Heart left ventricle (tissue), 16 donors: ENCODE measurements around the gene CLDN14. TPM values are rescaled to one million over a fixed set of nuclear protein-coding genes. Genes with fewer than 3 reads are reported as not detected.

ENCODE experiments used
- ATAC-seq, 4 donors: fragments of 200-7000 bp; cut with Tn5 transposase; one replicate each; pipeline ENCODE4 v1.9.1; 2020 to 2022; ENCODE audit warnings: moderate library complexity in 4 of 4, mild to moderate bottlenecking in 3 of 4, moderate number of reproducible peaks in 1 of 4
- DNase-seq, 5 donors: peaks; one replicate each; pipeline ENCODE4 v3.0.0-alpha.2; 2020
- H3K27ac ChIP-seq, 12 donors: fragments of 200-600 bp; sonication (generic) in 4 of 12; one replicate each; pipeline versions ENCODE4 v1.5.0 to v1.8.0; 2016 to 2022; ENCODE audit warnings: mild to moderate bottlenecking in 2 of 12
- H3K27me3 ChIP-seq, 9 donors: fragments of 200-600 bp; sonication (generic) in 2 of 9; one replicate each; pipeline versions ENCODE4 v1.5.1 to v1.8.0; 2016 to 2022; ENCODE audit warnings: mild to moderate bottlenecking in 3 of 9
- H3K36me3 ChIP-seq, 9 donors: fragments of 200-600 bp; sonication (generic) in 2 of 9; one replicate each; pipeline versions ENCODE4 v1.5.0 to v1.8.0; 2018 to 2022; ENCODE audit warnings: mild to moderate bottlenecking in 2 of 9
- H3K4me1 ChIP-seq, 12 donors: fragments of 200-600 bp; sonication (generic) in 4 of 12; one replicate each; pipeline versions ENCODE4 v1.5.0 to v1.8.0; 2016 to 2022; ENCODE audit warnings: mild to moderate bottlenecking in 3 of 12
- H3K4me3 ChIP-seq, 12 donors: fragments of 200-600 bp; sonication (generic) in 4 of 12; one replicate each; pipeline versions ENCODE4 v1.5.0 to v1.8.0; 2017 to 2022; ENCODE audit warnings: mild to moderate bottlenecking in 9 of 12, moderate library complexity in 4 of 12
- H3K9me3 ChIP-seq, 12 donors: fragments of 200-600 bp; sonication (generic) in 4 of 12; one replicate each; pipeline versions ENCODE4 v1.5.0 to v1.8.0; 2016 to 2022; ENCODE audit warnings: mild to moderate bottlenecking in 1 of 12
- CTCF ChIP-seq, 12 donors: fragments of 200-600 bp; sonication (generic) in 4 of 12; IDR thresholded peaks; one replicate each; pipeline versions ENCODE4 v1.5.0 to v1.8.0; 2018 to 2022; ENCODE audit warnings: antibody characterized with exemption in 12 of 12, mild to moderate bottlenecking in 5 of 12
- POLR2A ChIP-seq, 2 donors: fragments of 450-650 bp; IDR thresholded peaks; one replicate each; pipeline ENCODE4 v1.6.1; 2017; ENCODE audit warnings: antibody characterized with exemption in 2 of 2, mild to moderate bottlenecking in 2 of 2, moderate library complexity in 2 of 2
- WGBS, 4 donors: extraction: QIAGEN DNeasy Blood & Tissue Kit in 2 of 4; methylation state at CpG; one replicate each; pipeline versions ENCODE4 v1.1.5 to v1.1.7; 2013 to 2018; 5-methylcytosine and 5-hydroxymethylcytosine counted together
- intact Hi-C, 10 donors: fragments of 100-400 bp; cut with DNase I; formaldehyde crosslinking; loops; one replicate each; pipeline versions ENCODE4 v1.11.1 to v1.14.2; 2022
- polyA plus RNA-seq, 2 donors: library from polyadenylated mRNA; stranded (reverse); fragments of 200-250 nt; gene quantifications; one replicate each; pipeline ENCODE4 v1.2.3, GENCODE V29; 2013
- total RNA-seq, 9 donors: library from RNA; depleted of rRNA in 2 of 9; stranded (reverse); fragments of >200 nt in 2 of 9; fragmentation: NEBNext Ultra II Directional in 3 of 9; extraction: Animal tissue kit (Norgen Biotek cat#: 25700) in 3 of 9; gene quantifications; one replicate each; pipeline versions ENCODE4 v1.1.0 to v1.2.4, GENCODE V29; 2016 to 2023
- donor health status: ischemic (EF 13 %, LVEDD 7.1; RV severe dilation, severe dysfunction).
- donor health status: healthy with polysubstance abuse.
- donor health status: DM: no; HTN: yes; CAD: no.
- donor health status: DM: no; HTN: no; CAD: no.
- donor health status: ischemic (EF 25% LVEDD 6.9; RV normal size, moderate dysfunction).
- donor health status: ischemic (EF 25% LVEDD 5.7; RV mildly dilated, moderate dysfunction).
- donor health status: healthy.
- donor health status: DM: yes; HTN: yes; CAD: no.
- donor health status: ischemic (EF 35%, LVEDD 5.7; RV mildly dilated, moderate dysfunction).
- donor health status: nonischemic (EF 11% LVEDD 7.7; RV severe dilation, severe dysfunction).
- donor health status: DM: yes; HTN: yes; CAD: no.
- donor health status: PGD.
- donor health status: ischemic (EF 29% LVEDD 5.4; RV normal size, mild dysfunction).
- donor health status: nonischemic (EF 23%, LVEDD 6.1; RV moderate dilation, normal function).

The CLDN14 gene
- total and polyA plus RNA-seq, 11 donors = not detected

GRCh38 chr21:36436829-36437744, 42.8 kb downstream of the CLDN14 start:
- Histone ChIP-seq H3K36me3 (no peaks in the 10 kb centered on the region), H3K27ac (no peak overlapping the region), H3K9me3 (no peaks in the 10 kb centered on the region), H3K27me3 (no peaks in the 10 kb centered on the region), H3K4me1 (peaks cover 0 to 7% (median 0%) of the 10 kb centered on the region in 12 donors), H3K4me3 (no peak overlapping the region)
- TF ChIP-seq POLR2A (IDR thresholded peaks at IDR 0.05) (no peak), CTCF (IDR thresholded peaks at IDR 0.05) (no peak)
- ATAC-seq (peak in 1 of 4 donors; percentile 52), DNase-seq (no peak)
- intact Hi-C loops = no loop called here
- WGBS, 4 donors = 76 to 97% (median 87%) methylated on average over 5 of the region's 5 CpGs

GRCh38 chr21:36434144-36434543, 45.8 kb downstream of the CLDN14 start:
- Histone ChIP-seq H3K36me3 (no peaks in the 10 kb centered on the region), H3K27ac (no peak overlapping the region), H3K9me3 (no peaks in the 10 kb centered on the region), H3K4me3 (no peak overlapping the region), H3K27me3 (peaks cover 0 to 6% (median 0%) of the 10 kb centered on the region in 9 donors), H3K4me1 (peaks cover 0 to 34% (median 5%) of the 10 kb centered on the region in 12 donors)
- TF ChIP-seq CTCF (IDR thresholded peaks at IDR 0.05) (no peak), POLR2A (IDR thresholded peaks at IDR 0.05) (no peak)
- DNase-seq (no peak), ATAC-seq (no peak)
- WGBS, 4 donors = 87 to 100% (median 92%) methylated on average over 6 of the region's 6 CpGs
- intact Hi-C loops = no loop called here

- DNase-seq (no peak), ATAC-seq (no peak)
- intact Hi-C loops = no loop called here
- H3K36me3 ChIP-seq = no peaks in the 10 kb centered on the region
- TF ChIP-seq CTCF (IDR thresholded peaks at IDR 0.05) = no peak
- TF ChIP-seq POLR2A (IDR thresholded peaks at IDR 0.05) = no peak
- no peak overlapping the region for H3K27ac ChIP-seq
- peaks cover 0 to 6% (median 0%) of the 10 kb centered on the region in 9 donors for H3K27me3 ChIP-seq
- H3K9me3 ChIP-seq = no peaks in the 10 kb centered on the region
- 92 to 95% (median 93%) methylated on average over 7 of the region's 7 CpGs for WGBS, 4 donors
- H3K4me3 ChIP-seq = no peak overlapping the region
- peaks cover 0 to 41% (median 5%) of the 10 kb centered on the region in 12 donors for H3K4me1 ChIP-seq
These were observed 46.7 kb downstream of the CLDN14 start for GRCh38 chr21:36433059-36433709.

GRCh38 chr21:36431252-36431651, 48.7 kb downstream of the CLDN14 start:
- Histone ChIP-seq H3K27me3 (peaks cover 0 to 6% (median 0%) of the 10 kb centered on the region in 9 donors), H3K36me3 (no peaks in the 10 kb centered on the region), H3K27ac (peak overlapping the region in 3 of 12 donors; percentile 71 to 76 (median 76)), H3K4me3 (peak overlapping the region in 3 of 12 donors; percentile 35 to 47 (median 37)), H3K4me1 (peaks cover 0 to 34% (median 5%) of the 10 kb centered on the region in 12 donors), H3K9me3 (no peaks in the 10 kb centered on the region)
- no peak for DNase-seq
- intact Hi-C loops = no loop called here
- TF ChIP-seq POLR2A (IDR thresholded peaks at IDR 0.05) (no peak), CTCF (IDR thresholded peaks at IDR 0.05) (no peak)
- no peak for ATAC-seq
- 89 to 92% (median 92%) methylated on average over 4 of the region's 4 CpGs for WGBS, 4 donors
